SK-N-SH (cell line): ENCODE data around the gene MN1.

ENCODE experiments used
- EZH2phosphoT487 ChIP-seq: fragments of 200-600 bp; sonication (generic); IDR thresholded peaks from 2 replicates; pipeline ENCODE4 v1.6.1; 2017; ENCODE audit warnings: low read depth, mixed run types, mild to moderate bottlenecking, antibody characterized with exemption, moderate library complexity, borderline replicate concordance
- MAX ChIP-seq: IDR thresholded peaks from 2 replicates; pipeline ENCODE4 v1.4.0; 2012; ENCODE audit warnings: low read depth
- NFIC ChIP-seq: IDR thresholded peaks from 2 replicates; pipeline ENCODE4 v1.4.0; 2012; ENCODE audit warnings: borderline replicate concordance
- POLR2AphosphoS5 ChIP-seq: IDR thresholded peaks from 2 replicates; pipeline ENCODE4 v1.6.1; 2012; ENCODE audit warnings: low read depth, low read length
- SIN3A ChIP-seq: IDR thresholded peaks from 2 replicates; pipeline ENCODE4 v1.6.1; 2012; ENCODE audit warnings: low read depth, mild to moderate bottlenecking, low read length, moderate library complexity, borderline replicate concordance
- TF ChIP-seq, protein P1 (sequence below): fragments of 200-600 bp; sonication (generic); IDR thresholded peaks from 2 replicates; pipeline ENCODE4 v1.6.1; 2017; ENCODE audit warnings: antibody characterized with exemption, mild to moderate bottlenecking, moderate library complexity

GRCh38 chr22:27748349-27748748 is 53.2 kb downstream of the MN1 start:
- TF ChIP-seq, protein P1, sequence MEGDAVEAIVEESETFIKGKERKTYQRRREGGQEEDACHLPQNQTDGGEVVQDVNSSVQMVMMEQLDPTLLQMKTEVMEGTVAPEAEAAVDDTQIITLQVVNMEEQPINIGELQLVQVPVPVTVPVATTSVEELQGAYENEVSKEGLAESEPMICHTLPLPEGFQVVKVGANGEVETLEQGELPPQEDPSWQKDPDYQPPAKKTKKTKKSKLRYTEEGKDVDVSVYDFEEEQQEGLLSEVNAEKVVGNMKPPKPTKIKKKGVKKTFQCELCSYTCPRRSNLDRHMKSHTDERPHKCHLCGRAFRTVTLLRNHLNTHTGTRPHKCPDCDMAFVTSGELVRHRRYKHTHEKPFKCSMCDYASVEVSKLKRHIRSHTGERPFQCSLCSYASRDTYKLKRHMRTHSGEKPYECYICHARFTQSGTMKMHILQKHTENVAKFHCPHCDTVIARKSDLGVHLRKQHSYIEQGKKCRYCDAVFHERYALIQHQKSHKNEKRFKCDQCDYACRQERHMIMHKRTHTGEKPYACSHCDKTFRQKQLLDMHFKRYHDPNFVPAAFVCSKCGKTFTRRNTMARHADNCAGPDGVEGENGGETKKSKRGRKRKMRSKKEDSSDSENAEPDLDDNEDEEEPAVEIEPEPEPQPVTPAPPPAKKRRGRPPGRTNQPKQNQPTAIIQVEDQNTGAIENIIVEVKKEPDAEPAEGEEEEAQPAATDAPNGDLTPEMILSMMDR = no peak
- TF ChIP-seq MAX (no peak), EZH2phosphoT487 (no peak), POLR2AphosphoS5 (no peak), SIN3A (no peak), NFIC (no peak)
